ENCODE results near the gene ATXN2L.

GRCh38 chr16:28823291-28823872 is 583 bp downstream of the ATXN2L start:
- no peak for TF ChIP-seq POLR2AphosphoS5 (IDR thresholded peaks at IDR 0.05; ENCODE audit: low read depth, low read length)
- no peak for TF ChIP-seq FOXP2 (optimal IDR thresholded peaks at IDR 0.05; ENCODE audit: borderline replicate concordance, extremely low read depth, extremely low read length, insufficient read depth)
- TF ChIP-seq SIN3A (IDR thresholded peaks at IDR 0.05; ENCODE audit: borderline replicate concordance, insufficient read depth, low read length): no peak
- no peak for TF ChIP-seq REST (IDR thresholded peaks at IDR 0.05; ENCODE audit: insufficient read depth in 1 of 2, low read depth in 2 of 2, low read length in 2 of 2)
